ENCODE data around the gene ZNF441. TPM values are rescaled to one million over a fixed set of nuclear protein-coding genes. Genes with fewer than 3 reads are reported as not detected.

The ZNF441 gene
- total RNA-seq, 1 donor from 2014 or later = not detected

GRCh38 chr19:11784356-11784755 is 17.6 kb downstream of the ZNF441 start:
- no peak overlapping the region for H3K4me2 ChIP-seq (ENCODE audit: low read length)
- H3K9ac ChIP-seq (ENCODE audit: low read length) = no peak overlapping the region
- no peak overlapping the region for H3K4me3 ChIP-seq (ENCODE audit: insufficient read depth, low read depth, low read length)
- Mint-ChIP-seq H3K27ac (ENCODE audit: unreplicated experiment) (no peak overlapping the region), H3K4me3 (ENCODE audit: unreplicated experiment) (no peak overlapping the region), H3K36me3 (ENCODE audit: low read depth, unreplicated experiment) (no peaks in the 10 kb centered on the region), H3K4me1 (ENCODE audit: low read depth, unreplicated experiment) (no peaks in the 10 kb centered on the region), H3K9me3 (ENCODE audit: unreplicated experiment) (peaks cover 12% of the 10 kb centered on the region), H3K27me3 (ENCODE audit: low read depth, unreplicated experiment) (no peaks in the 10 kb centered on the region)
- H3K4me1 ChIP-seq (ENCODE audit: insufficient read depth, low read length) = no peaks in the 10 kb centered on the region
- H3K79me2 ChIP-seq (ENCODE audit: insufficient read depth, low read length) = no peaks in the 10 kb centered on the region
- H4K20me1 ChIP-seq (ENCODE audit: insufficient read depth, low read length) = no peaks in the 10 kb centered on the region
- no peak overlapping the region for H3K27ac ChIP-seq (ENCODE audit: low read depth, low read length)
- H3K27me3 ChIP-seq (ENCODE audit: insufficient read depth, low read length) = no peaks in the 10 kb centered on the region
- FAIRE-seq (no peak), DNase-seq (ENCODE audit: low read depth) (no peak)
- peaks cover 65% of the 10 kb centered on the region for H3K9me3 ChIP-seq (ENCODE audit: insufficient read depth, low read depth, low read length)
- H3K36me3 ChIP-seq (ENCODE audit: insufficient read depth, low read length) = peaks cover 32% of the 10 kb centered on the region
- TF ChIP-seq CTCF (IDR thresholded peaks at IDR 0.05; ENCODE audit: insufficient read depth, low read depth, low read length) (no peak), EZH2 (IDR thresholded peaks at IDR 0.05; ENCODE audit: insufficient read depth, low read length) (no peak)
- H2AFZ ChIP-seq (ENCODE audit: low read depth, low read length) = no peak overlapping the region

- no peaks in the 10 kb centered on the region for H3K27me3 Mint-ChIP-seq (ENCODE audit: low read depth, unreplicated experiment)
- no peak overlapping the region for H2AFZ ChIP-seq (ENCODE audit: low read depth, low read length)
- H3K4me2 ChIP-seq (ENCODE audit: low read length) = no peak overlapping the region
- DNase-seq (ENCODE audit: low read depth) (no peak), FAIRE-seq (no peak)
- no peak overlapping the region for H3K4me3 ChIP-seq (ENCODE audit: insufficient read depth, low read depth, low read length)
- H3K4me1 ChIP-seq (ENCODE audit: insufficient read depth, low read length) = no peaks in the 10 kb centered on the region
- H3K36me3 Mint-ChIP-seq (ENCODE audit: low read depth, unreplicated experiment) = no peaks in the 10 kb centered on the region
- TF ChIP-seq EZH2 (IDR thresholded peaks at IDR 0.05; ENCODE audit: insufficient read depth, low read length) (no peak), CTCF (IDR thresholded peaks at IDR 0.05; ENCODE audit: insufficient read depth, low read depth, low read length) (no peak)
- peaks cover 38% of the 10 kb centered on the region for H3K9me3 ChIP-seq (ENCODE audit: insufficient read depth, low read depth, low read length)
- H3K27ac ChIP-seq (ENCODE audit: low read depth, low read length) = no peak overlapping the region
- peaks cover 8% of the 10 kb centered on the region for H3K36me3 ChIP-seq (ENCODE audit: insufficient read depth, low read length)
- H4K20me1 ChIP-seq (ENCODE audit: insufficient read depth, low read length) = no peaks in the 10 kb centered on the region
- H3K9me3 Mint-ChIP-seq (ENCODE audit: unreplicated experiment) = peaks cover 11% of the 10 kb centered on the region
- H3K27ac Mint-ChIP-seq (ENCODE audit: unreplicated experiment) = no peak overlapping the region
- no peak overlapping the region for H3K9ac ChIP-seq (ENCODE audit: low read length)
- no peaks in the 10 kb centered on the region for H3K79me2 ChIP-seq (ENCODE audit: insufficient read depth, low read length)
- H3K27me3 ChIP-seq (ENCODE audit: insufficient read depth, low read length) = no peaks in the 10 kb centered on the region
- H3K4me1 Mint-ChIP-seq (ENCODE audit: low read depth, unreplicated experiment) = no peaks in the 10 kb centered on the region
- no peak overlapping the region for H3K4me3 Mint-ChIP-seq (ENCODE audit: unreplicated experiment)
These were observed 20.7 kb downstream of the ZNF441 start for GRCh38 chr19:11787536-11787935.

GRCh38 chr19:11792942-11793341 is 26.1 kb downstream of the ZNF441 start:
- H3K9me3 Mint-ChIP-seq (ENCODE audit: unreplicated experiment) = peaks cover 9% of the 10 kb centered on the region
- no peak for FAIRE-seq
- no peaks in the 10 kb centered on the region for H3K4me1 ChIP-seq (ENCODE audit: insufficient read depth, low read length)
- no peak overlapping the region for H3K27ac Mint-ChIP-seq (ENCODE audit: unreplicated experiment)
- H4K20me1 ChIP-seq (ENCODE audit: insufficient read depth, low read length) = no peaks in the 10 kb centered on the region
- TF ChIP-seq CTCF (IDR thresholded peaks at IDR 0.05; ENCODE audit: insufficient read depth, low read depth, low read length) = no peak
- no peak for TF ChIP-seq EZH2 (IDR thresholded peaks at IDR 0.05; ENCODE audit: insufficient read depth, low read length)
- no peak overlapping the region for H3K9ac ChIP-seq (ENCODE audit: low read length)
- no peak overlapping the region for H2AFZ ChIP-seq (ENCODE audit: low read depth, low read length)
- H3K4me3 ChIP-seq (ENCODE audit: insufficient read depth, low read depth, low read length) = no peak overlapping the region
- no peaks in the 10 kb centered on the region for H3K79me2 ChIP-seq (ENCODE audit: insufficient read depth, low read length)
- H3K9me3 ChIP-seq (ENCODE audit: insufficient read depth, low read depth, low read length) = peaks cover 2% of the 10 kb centered on the region
- no peaks in the 10 kb centered on the region for H3K27me3 Mint-ChIP-seq (ENCODE audit: low read depth, unreplicated experiment)
- no peak overlapping the region for H3K4me3 Mint-ChIP-seq (ENCODE audit: unreplicated experiment)
- no peak overlapping the region for H3K27ac ChIP-seq (ENCODE audit: low read depth, low read length)
- no peaks in the 10 kb centered on the region for H3K36me3 Mint-ChIP-seq (ENCODE audit: low read depth, unreplicated experiment)
- no peak overlapping the region for H3K4me2 ChIP-seq (ENCODE audit: low read length)
- no peak for DNase-seq (ENCODE audit: low read depth)
- H3K4me1 Mint-ChIP-seq (ENCODE audit: low read depth, unreplicated experiment) = no peaks in the 10 kb centered on the region
- no peaks in the 10 kb centered on the region for H3K27me3 ChIP-seq (ENCODE audit: insufficient read depth, low read length)
- H3K36me3 ChIP-seq (ENCODE audit: insufficient read depth, low read length) = no peaks in the 10 kb centered on the region

Data from astrocyte (in vitro differentiated cells and primary cell).